Gastrocnemius medialis (tissue), 4 donors: ENCODE results near the gene SALL3.

Experiments
- POLR2A ChIP-seq, 2 donors: fragments of 450-650 bp; IDR thresholded peaks; one replicate each; pipeline ENCODE4 v1.6.1; 2017; ENCODE audit warnings: antibody characterized with exemption in 2 of 2, mild to moderate bottlenecking in 2 of 2, moderate library complexity in 2 of 2
- TF ChIP-seq, protein P1 (sequence below), 5 experiments: fragments of 450-650 bp in 3 of 5; fragments of 200-600 bp in 2 of 5; sonication (generic) in 2 of 5; IDR thresholded peaks in 4 of 5; conservative IDR thresholded peaks in 1 of 5; 1 replicate in 4 of 5; 2 replicates in 1 of 5; pipeline ENCODE4 v1.5.1; 2016 to 2019; ENCODE audit warnings: antibody characterized with exemption in 5 of 5, mild to moderate bottlenecking in 3 of 5, moderate library complexity in 3 of 5

DNA sequence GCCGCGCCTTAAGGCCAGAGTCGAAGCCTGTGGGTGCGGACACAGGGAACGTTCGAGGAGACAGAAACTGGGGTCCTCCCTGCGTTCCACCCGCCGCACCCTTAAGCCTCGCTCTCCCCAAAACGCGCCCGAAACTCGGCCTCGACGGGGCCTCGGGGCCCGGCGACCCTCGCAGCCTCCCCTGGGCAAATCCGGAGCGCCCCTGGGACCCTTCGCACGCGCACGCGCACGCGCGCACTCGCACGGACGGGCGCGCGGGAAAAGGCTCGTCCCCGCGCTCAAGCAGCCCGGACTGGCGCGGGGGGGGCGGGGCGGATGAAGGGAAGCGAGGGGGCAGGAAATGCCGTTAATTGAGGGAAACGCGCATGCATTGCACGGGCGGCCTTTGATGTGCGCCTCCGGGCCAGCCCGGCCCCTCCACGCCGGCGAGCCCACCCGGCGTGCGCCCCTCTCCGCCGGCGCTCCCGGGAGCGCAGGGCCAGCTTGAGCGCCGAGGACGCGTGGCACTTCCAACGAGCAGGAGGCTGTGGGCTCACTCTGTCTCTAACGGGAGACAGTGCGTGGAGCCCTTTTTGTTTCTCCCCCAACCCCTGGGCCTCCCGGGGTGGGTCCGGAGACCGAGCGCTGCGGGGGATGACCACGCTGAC lies 5.4 kb upstream of the SALL3 start:
- TF ChIP-seq, protein P1, sequence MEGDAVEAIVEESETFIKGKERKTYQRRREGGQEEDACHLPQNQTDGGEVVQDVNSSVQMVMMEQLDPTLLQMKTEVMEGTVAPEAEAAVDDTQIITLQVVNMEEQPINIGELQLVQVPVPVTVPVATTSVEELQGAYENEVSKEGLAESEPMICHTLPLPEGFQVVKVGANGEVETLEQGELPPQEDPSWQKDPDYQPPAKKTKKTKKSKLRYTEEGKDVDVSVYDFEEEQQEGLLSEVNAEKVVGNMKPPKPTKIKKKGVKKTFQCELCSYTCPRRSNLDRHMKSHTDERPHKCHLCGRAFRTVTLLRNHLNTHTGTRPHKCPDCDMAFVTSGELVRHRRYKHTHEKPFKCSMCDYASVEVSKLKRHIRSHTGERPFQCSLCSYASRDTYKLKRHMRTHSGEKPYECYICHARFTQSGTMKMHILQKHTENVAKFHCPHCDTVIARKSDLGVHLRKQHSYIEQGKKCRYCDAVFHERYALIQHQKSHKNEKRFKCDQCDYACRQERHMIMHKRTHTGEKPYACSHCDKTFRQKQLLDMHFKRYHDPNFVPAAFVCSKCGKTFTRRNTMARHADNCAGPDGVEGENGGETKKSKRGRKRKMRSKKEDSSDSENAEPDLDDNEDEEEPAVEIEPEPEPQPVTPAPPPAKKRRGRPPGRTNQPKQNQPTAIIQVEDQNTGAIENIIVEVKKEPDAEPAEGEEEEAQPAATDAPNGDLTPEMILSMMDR (IDR thresholded peaks at IDR 0.05 in 4 of 5, conservative IDR thresholded peaks at IDR 0.05 in 1 of 5) = no peak
- no peak for TF ChIP-seq POLR2A (IDR thresholded peaks at IDR 0.05)
